NCI-H2081 (cell line): ENCODE results near the gene CBFA2T2.
"Not testable (repeated sequence)": the region's sequence is repeated elsewhere in the genome, so short reads cannot be mapped to it uniquely, and the experiment has no call there.

Experiments
- DNase-seq, 2 experiments: peaks; one replicate each; lab custom pipeline; 2025; lab: John Stamatoyannopoulos, UW

The CBFA2T2 gene

DNA sequence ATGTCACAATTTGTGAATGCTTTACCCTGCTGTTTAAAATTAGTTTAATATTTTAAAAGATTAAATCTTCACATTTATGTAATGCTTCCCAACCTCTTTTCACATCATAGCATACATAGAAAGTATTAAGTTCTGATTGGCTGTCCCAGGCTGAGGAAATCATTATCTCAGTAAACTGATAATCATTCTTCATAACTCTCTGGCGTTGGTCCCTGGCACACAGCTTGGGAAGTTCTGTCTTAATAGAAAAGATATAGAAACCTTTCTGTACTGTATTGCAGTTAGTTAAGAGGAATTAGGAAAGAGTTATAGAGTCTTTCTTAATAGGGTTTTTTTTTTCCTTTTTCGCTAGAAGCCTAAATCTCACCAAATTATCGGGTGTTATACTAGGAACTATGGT is 85.4 kb downstream of the CBFA2T2 start:
- no peak for DNase-seq

- DNase-seq, result peak; percentile 46 to 83
These were observed 86.7 kb downstream of the CBFA2T2 start for GRCh38 chr20:33576432-33577125.

- DNase-seq, result no peak
These were observed 88.6 kb downstream of the CBFA2T2 start for GRCh38 chr20:33578510-33578909.

- no peak for DNase-seq
These were observed 93.2 kb downstream of the CBFA2T2 start for GRCh38 chr20:33583143-33583542.

DNA sequence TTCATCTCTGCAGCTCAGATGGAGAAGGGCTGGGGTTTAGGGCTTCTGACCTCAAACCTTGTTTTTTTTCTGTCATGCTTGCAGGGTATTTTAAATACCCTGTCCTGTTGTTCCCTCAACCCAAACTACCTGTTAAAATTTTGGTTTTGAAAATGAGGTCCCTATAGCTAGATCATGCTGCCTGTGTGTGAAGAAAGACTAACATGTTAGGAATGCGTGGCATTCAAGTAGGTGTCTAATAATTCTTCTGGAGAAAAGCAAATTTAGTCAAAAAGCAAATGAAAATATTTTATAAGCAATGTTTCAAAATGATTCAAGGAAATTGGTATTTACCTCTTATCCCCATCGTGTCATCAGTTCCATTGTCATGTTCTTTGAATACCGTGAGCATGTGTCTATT is 95.1 kb downstream of the CBFA2T2 start:
- DNase-seq, result no peak

- DNase-seq, result peak in 1 of 2 experiments; percentile 39
These were observed 95.5 kb downstream of the CBFA2T2 start for GRCh38 chr20:33585413-33585812.

GRCh38 chr20:33589059-33589458 is 99.2 kb downstream of the CBFA2T2 start:
- DNase-seq, result no peak

- not testable (repeated sequence) for DNase-seq
These were observed 102.0 kb downstream of the CBFA2T2 start for GRCh38 chr20:33591901-33592300.

DNA sequence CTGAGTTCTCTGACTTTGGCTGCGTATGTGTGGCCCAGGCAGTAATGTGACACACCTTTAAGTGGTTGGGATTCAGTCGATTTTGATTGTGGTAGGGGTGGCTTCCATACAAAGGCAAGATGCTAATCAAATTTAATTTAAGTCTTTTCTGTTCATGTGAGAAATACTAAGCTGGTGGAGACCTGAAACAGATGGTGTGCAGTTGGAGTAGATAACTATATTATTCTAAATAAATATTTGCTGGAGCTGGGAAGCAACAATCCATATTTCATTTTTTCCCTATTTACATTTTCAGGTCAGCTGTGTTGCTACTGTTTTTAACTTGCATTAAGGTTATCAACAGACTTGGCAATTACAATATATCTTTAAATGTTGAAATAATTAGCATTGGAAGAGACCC is 104.8 kb downstream of the CBFA2T2 start:
- no peak for DNase-seq

GRCh38 chr20:33600414-33600813 is 110.5 kb downstream of the CBFA2T2 start:
- no peak for DNase-seq

DNA sequence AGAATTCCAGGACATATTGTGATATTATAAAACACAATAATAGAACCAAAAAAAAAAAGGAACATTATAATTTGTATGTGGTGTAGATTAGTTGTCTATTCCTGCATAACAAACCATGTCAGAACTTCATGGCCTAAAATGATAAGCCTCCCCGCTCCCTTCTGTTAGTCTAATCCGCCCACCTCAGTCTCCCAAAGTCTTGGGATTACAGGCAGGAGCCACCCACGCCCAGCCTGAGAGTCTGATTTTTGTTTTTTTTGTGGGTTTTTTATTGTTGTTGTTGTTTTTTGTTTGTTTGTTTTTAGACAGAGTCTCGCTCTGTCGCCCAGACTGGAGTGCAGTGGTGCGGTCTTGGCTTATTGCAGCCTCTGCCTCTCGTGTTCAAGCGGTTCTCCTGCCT is 111.1 kb downstream of the CBFA2T2 start:
- DNase-seq, result no peak

DNA sequence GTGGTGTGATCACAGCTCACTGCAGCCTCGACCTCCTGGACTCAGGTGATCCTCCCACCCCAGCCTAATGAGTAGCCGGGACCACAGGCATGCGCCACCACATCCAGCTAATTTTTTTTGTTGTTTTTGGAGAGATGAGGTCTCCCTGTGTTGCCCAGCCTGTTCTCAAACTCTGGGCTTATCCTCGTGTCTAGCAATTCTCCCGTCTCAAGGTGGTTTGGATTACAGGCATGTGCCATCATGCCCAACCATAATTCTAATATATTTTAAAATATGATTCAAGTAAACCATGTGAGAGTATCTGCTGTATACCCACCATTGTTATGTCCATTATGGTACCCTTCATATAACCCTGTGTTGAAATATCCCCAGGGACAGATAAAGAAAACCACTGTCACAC is 112.0 kb downstream of the CBFA2T2 start:
- no peak for DNase-seq

DNA sequence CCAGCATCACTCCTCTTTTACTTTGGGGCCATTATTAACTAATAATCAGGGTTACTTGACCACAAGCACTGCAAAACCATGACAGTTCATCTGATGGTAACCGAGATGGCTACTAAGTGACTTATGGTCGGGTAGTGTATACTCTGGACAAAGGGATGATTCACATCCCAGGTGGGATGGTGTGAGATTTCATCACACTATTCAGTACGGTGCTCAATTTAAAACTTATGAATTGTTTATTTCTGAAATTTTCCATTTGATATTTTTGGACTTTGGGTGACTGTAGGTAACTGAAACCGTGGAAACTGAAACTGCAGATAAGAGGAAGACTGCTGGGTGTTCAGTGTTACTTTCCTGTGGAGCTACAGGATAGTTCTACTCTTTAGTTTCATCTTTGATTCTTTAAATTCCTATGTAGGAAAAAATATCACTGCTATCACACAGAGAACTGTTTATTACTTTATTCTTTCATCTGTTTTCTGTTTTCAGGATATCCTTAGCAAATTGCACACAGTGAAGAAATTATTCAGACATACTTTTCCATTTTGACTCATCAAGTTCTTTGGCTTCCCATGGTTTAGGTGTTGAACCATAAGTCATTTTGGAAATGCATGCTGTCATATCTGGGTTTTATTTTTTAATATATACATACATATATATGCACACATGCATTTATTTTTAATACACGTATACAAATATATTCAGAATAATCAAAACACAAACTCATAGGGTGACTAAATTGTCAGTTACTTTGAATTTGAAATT is 113.1 kb downstream of the CBFA2T2 start:
- no peak for DNase-seq

- DNase-seq, result no peak
These were observed 114.4 kb downstream of the CBFA2T2 start for GRCh38 chr20:33604084-33604990.

DNA sequence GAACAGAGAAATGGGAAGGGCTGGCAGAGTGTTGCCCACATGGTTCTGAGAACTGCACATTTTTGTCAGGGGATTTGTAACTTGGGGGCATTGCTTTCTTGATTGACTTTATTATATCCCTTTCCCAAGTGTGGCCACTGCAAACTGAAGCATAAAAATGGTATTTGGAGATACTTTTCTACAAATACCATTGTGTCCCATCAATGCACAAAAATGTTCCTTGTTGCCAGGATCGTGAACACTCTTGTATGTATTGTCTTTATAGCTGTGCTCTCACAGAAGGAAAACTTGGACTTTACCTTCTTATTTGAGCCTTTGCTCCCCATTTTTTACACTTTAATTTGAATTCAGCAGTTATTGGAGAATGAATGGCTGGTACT is 115.1 kb downstream of the CBFA2T2 start:
- no peak for DNase-seq

DNA sequence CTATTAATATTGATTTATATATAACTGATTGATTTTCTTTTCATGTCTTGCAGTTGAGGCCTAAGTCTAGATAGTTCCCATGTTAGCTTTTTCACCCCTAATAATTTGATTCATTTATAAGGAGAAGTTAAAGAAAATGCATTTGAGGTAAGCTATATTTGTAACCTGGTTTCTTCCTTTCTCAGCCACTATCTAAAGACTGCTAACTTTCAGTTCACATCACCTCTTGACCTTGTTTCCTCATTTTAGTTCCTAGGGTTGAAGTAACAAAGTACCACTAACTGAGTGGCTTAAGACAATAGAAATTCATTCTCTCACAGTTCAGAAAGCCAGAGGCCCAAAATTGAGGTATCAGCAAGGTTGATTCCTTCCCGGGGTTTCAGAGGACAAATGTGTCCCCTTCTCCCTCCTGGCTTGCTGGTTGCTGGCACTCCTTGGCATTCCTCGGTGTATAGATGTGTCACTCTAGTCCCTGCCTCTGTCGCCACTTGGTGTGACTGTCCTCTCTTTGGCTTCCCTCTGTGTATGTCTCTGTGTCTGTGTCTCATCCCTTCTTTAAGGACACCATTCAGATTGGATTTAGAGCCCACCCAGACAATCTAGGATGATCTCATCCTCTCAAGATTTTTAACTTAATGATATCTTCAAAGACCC is 116.3 kb downstream of the CBFA2T2 start:
- DNase-seq, result no peak

DNA sequence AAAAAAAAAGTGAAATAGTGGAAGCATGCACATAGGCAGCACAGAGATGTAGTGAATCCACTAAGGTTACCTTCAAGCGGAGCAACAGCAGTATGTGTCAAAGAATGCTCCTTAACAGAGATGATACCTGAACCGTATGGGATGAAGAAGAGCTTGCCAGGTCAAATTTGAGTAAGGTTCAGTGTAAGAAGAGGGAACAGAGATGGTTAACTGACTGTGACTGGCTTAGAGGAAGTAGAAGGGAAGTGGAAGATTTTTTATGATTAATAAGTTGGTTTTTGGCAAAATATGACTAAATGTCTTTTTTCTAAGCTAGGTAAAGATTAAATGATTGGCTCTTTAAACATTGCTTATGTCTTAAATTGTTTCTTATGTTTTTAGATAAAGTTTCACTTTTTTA is 119.6 kb downstream of the CBFA2T2 start:
- no peak for DNase-seq

DNA sequence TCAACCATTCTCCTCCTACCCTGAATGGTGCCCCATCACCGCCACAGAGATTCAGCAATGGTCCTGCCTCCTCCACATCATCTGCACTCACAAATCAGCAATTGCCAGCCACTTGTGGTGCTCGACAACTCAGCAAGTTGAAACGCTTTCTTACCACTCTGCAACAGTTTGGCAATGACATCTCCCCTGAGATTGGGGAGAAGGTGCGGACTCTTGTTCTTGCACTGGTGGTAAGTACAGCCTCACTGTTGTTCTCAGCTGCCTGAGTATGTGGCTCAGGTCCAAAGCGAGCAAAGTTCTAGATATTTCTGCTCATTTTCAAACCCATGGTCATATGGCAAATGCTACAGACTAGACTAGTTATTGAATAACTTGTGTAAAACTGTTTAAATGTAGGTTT is 121.2 kb downstream of the CBFA2T2 start:
- no peak for DNase-seq

- peak in 1 of 2 experiments; percentile 23 for DNase-seq
These were observed 122.1 kb downstream of the CBFA2T2 start for GRCh38 chr20:33612001-33612400.

DNA sequence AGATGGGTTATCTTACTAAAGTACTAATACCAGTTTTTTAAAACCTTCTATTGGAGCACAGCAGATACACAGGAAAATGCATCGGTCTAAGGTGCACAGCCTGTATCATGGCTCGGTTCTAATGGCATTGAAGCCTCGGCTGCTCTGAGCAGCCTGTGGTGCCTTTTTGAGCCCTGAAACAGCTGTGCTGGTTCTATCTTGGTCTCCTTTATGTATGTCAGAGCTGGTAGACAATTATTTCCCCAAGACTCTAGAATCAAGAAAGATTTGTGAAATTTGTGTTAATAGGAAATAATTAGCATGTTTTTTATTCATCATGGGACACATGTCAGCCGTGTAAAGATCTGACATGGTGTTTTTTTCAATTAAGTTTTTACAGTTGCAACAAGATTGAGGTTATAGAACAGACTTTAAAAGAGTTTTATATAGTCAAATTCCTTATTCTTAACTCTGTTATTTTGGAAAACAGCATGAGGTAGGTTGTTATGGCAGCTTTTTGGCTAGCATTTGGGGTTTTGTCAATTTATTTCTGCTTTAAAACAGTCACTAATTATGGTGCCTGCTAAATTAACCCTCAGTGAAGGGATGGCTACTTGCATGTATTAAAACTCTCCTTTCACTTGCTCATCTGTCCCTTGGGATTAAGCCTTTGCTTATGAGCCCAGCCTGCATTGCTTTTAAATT is 132.0 kb downstream of the CBFA2T2 start:
- DNase-seq, result no peak

GRCh38 chr20:33622705-33623365 is 132.9 kb downstream of the CBFA2T2 start:
- no peak for DNase-seq
